ENCODE data around the gene TIFAB.

DNA sequence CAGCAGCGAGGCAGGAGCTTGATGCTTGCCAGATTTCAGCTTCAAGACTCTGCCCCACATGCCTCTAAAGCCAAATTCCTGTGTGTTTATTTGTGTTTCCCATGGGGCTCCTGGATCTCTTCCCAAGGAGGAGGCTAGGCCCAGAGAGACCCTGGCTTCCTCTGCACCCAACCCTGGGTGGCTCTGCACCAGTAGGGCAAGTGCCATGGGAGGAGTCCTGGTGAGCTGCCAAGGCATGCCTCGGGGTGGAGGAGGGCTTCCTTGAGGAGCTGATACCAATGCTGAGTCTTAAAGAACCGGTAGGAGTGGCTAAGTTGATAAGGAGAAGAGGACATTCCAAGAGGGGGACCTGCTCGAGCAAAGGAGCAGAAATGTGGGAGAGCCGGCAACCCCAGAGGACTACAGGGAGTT is 6.8 kb upstream of the TIFAB start:
- TF ChIP-seq, protein P1, sequence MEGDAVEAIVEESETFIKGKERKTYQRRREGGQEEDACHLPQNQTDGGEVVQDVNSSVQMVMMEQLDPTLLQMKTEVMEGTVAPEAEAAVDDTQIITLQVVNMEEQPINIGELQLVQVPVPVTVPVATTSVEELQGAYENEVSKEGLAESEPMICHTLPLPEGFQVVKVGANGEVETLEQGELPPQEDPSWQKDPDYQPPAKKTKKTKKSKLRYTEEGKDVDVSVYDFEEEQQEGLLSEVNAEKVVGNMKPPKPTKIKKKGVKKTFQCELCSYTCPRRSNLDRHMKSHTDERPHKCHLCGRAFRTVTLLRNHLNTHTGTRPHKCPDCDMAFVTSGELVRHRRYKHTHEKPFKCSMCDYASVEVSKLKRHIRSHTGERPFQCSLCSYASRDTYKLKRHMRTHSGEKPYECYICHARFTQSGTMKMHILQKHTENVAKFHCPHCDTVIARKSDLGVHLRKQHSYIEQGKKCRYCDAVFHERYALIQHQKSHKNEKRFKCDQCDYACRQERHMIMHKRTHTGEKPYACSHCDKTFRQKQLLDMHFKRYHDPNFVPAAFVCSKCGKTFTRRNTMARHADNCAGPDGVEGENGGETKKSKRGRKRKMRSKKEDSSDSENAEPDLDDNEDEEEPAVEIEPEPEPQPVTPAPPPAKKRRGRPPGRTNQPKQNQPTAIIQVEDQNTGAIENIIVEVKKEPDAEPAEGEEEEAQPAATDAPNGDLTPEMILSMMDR (IDR thresholded peaks at IDR 0.05; ENCODE audit: low read depth, low read length, poor library complexity, severe bottlenecking): no peak
- no peak for TF ChIP-seq EZH2phosphoT487 (IDR thresholded peaks at IDR 0.05; ENCODE audit: borderline replicate concordance, low read length)
